Stimulated activated naive CD4-positive, alpha-beta T cell (primary cell): ENCODE results near the gene SH2D4B.

ENCODE experiments used
- DNase-seq, 6 experiments: peaks; one replicate each; lab custom pipeline; 2025; lab: John Stamatoyannopoulos, UW

The SH2D4B gene

DNA sequence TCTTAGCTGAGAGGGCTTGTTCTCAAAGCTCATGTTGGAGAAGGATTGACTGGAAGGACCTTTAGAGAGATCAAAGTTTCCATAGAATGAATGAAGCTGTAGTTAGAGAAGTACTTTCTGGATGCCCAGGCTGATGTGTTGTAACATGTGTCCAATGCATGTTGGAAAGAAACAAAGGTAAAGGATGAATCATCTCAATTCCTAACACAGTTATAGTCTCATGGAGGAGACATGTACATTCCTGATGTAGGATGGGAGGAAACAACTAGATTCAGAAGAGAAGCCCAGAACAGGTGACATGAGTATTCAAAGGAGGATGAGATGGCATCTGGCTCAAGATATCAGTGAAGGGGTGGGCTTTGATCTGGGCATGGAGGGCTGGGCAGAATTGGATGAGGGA lies 152.7 kb downstream of the SH2D4B start:
- no peak for DNase-seq

DNA sequence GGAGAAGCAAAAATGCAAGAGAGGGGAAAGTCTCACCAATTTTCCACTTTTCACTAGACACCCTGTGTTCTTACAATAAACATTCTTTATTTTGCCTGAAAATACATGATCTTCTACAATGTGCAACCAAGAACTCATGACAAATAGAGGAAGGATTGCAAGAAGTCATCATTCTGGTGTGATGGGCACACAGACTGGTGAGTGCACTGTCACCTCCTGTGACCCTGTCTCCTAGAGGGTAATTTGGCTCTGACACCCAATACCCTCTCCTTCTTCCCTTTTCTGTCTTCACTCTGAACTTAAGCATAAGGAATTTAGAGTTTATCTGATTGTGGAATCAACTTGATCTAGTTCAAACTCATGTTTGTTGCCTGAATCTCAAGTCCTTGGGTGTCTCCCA lies 153.7 kb downstream of the SH2D4B start:
- no peak for DNase-seq

DNA sequence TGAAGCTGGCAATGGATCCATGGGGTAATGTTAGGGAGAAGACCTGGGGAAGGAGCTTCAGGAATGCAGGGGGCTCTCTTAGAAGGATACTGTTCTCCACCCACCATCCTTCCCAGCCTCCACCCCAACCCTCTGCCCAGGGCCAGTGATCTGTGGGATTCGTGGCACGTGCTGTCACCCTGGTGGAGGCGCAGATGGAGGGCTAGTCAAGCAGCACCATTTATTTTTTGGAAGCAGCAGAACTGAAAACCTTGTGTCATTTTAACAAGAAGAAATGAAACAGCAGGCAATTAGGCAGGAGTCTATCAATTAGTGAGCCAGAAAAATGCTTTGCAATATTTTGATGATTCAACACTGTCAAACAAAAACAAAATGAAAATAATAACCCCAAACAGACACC lies 155.9 kb downstream of the SH2D4B start:
- DNase-seq: no peak

DNA sequence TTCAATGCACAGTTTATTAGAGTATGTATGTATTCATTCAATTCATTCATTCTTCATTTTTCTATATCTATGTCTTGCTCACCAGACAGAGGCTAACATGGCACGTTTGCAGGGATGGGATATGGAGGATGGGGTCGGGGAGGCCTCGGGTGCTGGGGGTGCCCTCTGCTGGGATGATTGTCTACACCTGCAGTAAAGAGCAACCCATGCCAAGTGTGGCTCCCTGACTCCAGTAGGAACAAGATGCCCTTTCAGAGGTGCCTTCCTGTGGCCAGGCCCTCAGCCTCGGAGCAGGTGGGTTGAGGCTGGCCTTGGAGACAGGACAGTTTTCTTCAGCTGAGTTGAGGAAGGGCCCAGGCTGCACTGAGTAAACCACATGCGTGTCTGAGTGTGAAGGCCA lies 157.2 kb downstream of the SH2D4B start:
- DNase-seq: no peak
